CD4-positive, alpha-beta memory T cell (primary cell): ENCODE results near the gene EMC10. TPM values are rescaled to one million over a fixed set of nuclear protein-coding genes. Genes with fewer than 3 reads are reported as not detected.

Source experiments
- CTCF ChIA-PET: fragments of 350-600 bp; sonication (Branson Sonifier 250); formaldehyde crosslinking; loops from one replicate; lab custom pipeline; 2021; ENCODE audit warnings: inconsistent platforms; ENCODE audit not compliant: partially characterized antibody; lab: Charles Lee
- POLR2A ChIA-PET: fragments of 350-600 bp; sonication (Branson Sonifier 250); formaldehyde crosslinking; loops from one replicate; lab custom pipeline; 2021; ENCODE audit not compliant: partially characterized antibody; lab: Charles Lee
- DNase-seq, 5 donors: peaks; one replicate each; pipeline versions ENCODE4 v3.0.0 to v3.0.0-alpha.2; 2020 to 2022; ENCODE audit warnings: mixed read lengths in 1 of 5
- H3K27ac ChIP-seq: one replicate; pipeline ENCODE4 v1.7.0; 2013; ENCODE audit warnings: low read depth, low read length
- H3K27me3 ChIP-seq: 2 replicates; pipeline ENCODE4 v1.7.0; 2013; ENCODE audit warnings: mild to moderate bottlenecking, low read length, moderate library complexity; ENCODE audit not compliant: insufficient read depth
- H3K36me3 ChIP-seq: 2 replicates; pipeline ENCODE4 v1.7.0; 2013; ENCODE audit warnings: mild to moderate bottlenecking, low read length, moderate library complexity; ENCODE audit not compliant: insufficient read depth
- H3K4me1 ChIP-seq: 2 replicates; pipeline ENCODE4 v1.7.0; 2013; ENCODE audit warnings: mild to moderate bottlenecking, low read length, moderate library complexity; ENCODE audit not compliant: insufficient read depth
- H3K4me3 ChIP-seq, 2 donors: one replicate each; pipeline ENCODE4 v1.7.0; 2013; ENCODE audit warnings: low read length in 2 of 2, mild to moderate bottlenecking in 1 of 2
- H3K9me3 ChIP-seq, 2 donors: one replicate each; pipeline ENCODE4 v1.7.0; 2013; ENCODE audit warnings: low read length in 2 of 2, control low read depth in 1 of 2; ENCODE audit not compliant: control insufficient read depth in 1 of 2
- H3K27ac Mint-ChIP-seq, 7 donors: one replicate each; pipeline ENCODE4 v1.8.0; 2020 to 2021; ENCODE audit warnings: mixed read lengths in 7 of 7, mild to moderate bottlenecking in 6 of 7, inconsistent platforms in 3 of 7, moderate library complexity in 3 of 7
- H3K27me3 Mint-ChIP-seq, 2 donors: one replicate each; pipeline ENCODE4 v1.8.0; 2020 to 2021; ENCODE audit warnings: mixed read lengths in 2 of 2
- H3K36me3 Mint-ChIP-seq, 2 donors: one replicate each; pipeline ENCODE4 v1.8.0; 2020 to 2021; ENCODE audit warnings: mixed read lengths in 2 of 2, inconsistent platforms in 1 of 2, mild to moderate bottlenecking in 1 of 2
- H3K4me1 Mint-ChIP-seq, 4 donors: one replicate each; pipeline ENCODE4 v1.8.0; 2020 to 2021; ENCODE audit warnings: mixed read lengths in 4 of 4, mild to moderate bottlenecking in 1 of 4
- H3K4me3 Mint-ChIP-seq, 8 donors: one replicate each; pipeline ENCODE4 v1.8.0; 2020 to 2021; ENCODE audit warnings: mixed read lengths in 8 of 8, mild to moderate bottlenecking in 7 of 8, moderate library complexity in 6 of 8, inconsistent platforms in 3 of 8
- H3K9me3 Mint-ChIP-seq, 8 donors: one replicate each; pipeline ENCODE4 v1.8.0; 2020 to 2021; ENCODE audit warnings: mixed read lengths in 8 of 8, mild to moderate bottlenecking in 5 of 8, inconsistent platforms in 3 of 8, moderate library complexity in 1 of 8
- intact Hi-C: fragments of 100-400 bp; cut with micrococcal nuclease; formaldehyde crosslinking; loops from one replicate; pipeline ENCODE4 v1.15.1; 2023
- polyA plus RNA-seq, 2 donors: library from polyadenylated mRNA; unstranded; fragments of 300-500 nt; fragmentation: Illumina TruSeq; gene quantifications; one replicate each; pipeline ENCODE4 v1.2.3, GENCODE V29; 2021
- total RNA-seq, 2 experiments: library from RNA; stranded (reverse); gene quantifications; one replicate each; pipeline ENCODE4 v1.2.3, GENCODE V29; 2021

The EMC10 gene
- total and polyA plus RNA-seq, 4 experiments from 2014 or later: 7.8 to 92.6 (median 46.9) TPM

DNA sequence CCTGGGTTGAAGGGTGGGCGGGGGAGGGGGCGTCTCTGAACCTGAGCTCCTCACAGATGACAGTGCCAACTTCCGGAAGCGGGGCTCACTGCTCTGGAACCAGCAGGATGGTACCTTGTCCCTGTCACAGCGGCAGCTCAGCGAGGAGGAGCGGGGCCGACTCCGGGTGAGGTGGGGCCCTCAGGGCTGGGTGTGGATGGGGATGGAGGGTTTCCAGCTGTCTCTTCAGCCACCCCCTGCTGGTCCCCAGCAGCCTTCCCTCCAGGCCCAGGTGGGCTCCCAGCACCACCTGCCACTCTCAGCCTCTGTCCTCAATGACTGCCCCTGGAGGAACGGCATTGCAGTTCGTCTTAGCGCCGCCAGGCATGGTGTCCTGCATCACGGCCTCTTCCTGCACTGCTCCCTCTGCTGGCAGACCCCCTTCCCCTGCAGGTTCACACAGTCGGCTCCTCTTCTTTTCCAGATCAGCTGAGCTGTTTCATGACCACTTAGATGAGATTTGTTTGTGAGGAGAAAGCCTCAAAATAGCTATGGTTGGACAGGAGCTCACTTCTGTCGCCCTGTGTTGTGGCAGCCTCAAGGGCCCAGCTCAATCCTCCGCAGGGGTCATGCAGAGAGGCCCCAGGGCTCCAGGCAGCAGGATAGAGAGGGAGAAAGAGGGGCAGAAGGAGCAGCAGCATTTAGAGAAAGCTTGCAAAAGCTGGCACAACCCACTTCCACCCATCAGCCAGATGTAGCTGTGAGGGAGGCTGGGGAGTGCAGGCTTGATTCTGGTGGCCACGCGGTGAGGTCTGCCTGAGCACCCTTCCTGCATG, 2.8 kb downstream of the EMC10 start:
- Histone ChIP-seq H3K9me3 (no peaks in the 10 kb centered on the region), H3K27ac (peak overlapping the region; percentile 3), H3K4me3 (no peak overlapping the region), H3K4me1 (peaks cover 25% of the 10 kb centered on the region), H3K27me3 (no peaks in the 10 kb centered on the region), H3K36me3 (peaks cover 41% of the 10 kb centered on the region)
- Mint-ChIP-seq H3K27me3 (no peaks in the 10 kb centered on the region), H3K36me3 (peaks cover 18 to 44% of the 10 kb centered on the region in 2 donors), H3K4me3 (peak overlapping the region in 7 of 8 donors; percentile 2 to 55 (median 40)), H3K27ac (peak overlapping the region in 3 of 7 donors; percentile 22 to 82 (median 82)), H3K9me3 (peaks cover 0 to 3% (median 0%) of the 10 kb centered on the region in 8 donors), H3K4me1 (peaks cover 15 to 33% (median 24%) of the 10 kb centered on the region in 4 donors)
- ChIA-PET CTCF (interaction anchor here (0.9 to 2.2 kb wide), 5 partner anchors 19 to 125 kb away, joined by 3 to 5 read pairs (median 4); partner anchors contain the start of gene JOSD2), POLR2A (interaction anchor here (1.0 to 1.6 kb wide), 3 partner anchors 24 to 122 kb away, joined by 3 to 5 read pairs (median 5); partner anchors contain the start of gene JOSD2)
- no peak for DNase-seq
- intact Hi-C loops: loop anchor here (5.0 kb wide), 1 partner anchor 122 kb away; no protein-coding TSS in a partner anchor

GRCh38 chr19:50479761-50480251, 3.5 kb downstream of the EMC10 start:
- no peak for DNase-seq
- H3K4me1 Mint-ChIP-seq: peaks cover 15 to 33% (median 24%) of the 10 kb centered on the region in 4 donors
- intact Hi-C loops: loop anchor here (5.0 kb wide), 1 partner anchor 123 kb away; no protein-coding TSS in a partner anchor

DNA sequence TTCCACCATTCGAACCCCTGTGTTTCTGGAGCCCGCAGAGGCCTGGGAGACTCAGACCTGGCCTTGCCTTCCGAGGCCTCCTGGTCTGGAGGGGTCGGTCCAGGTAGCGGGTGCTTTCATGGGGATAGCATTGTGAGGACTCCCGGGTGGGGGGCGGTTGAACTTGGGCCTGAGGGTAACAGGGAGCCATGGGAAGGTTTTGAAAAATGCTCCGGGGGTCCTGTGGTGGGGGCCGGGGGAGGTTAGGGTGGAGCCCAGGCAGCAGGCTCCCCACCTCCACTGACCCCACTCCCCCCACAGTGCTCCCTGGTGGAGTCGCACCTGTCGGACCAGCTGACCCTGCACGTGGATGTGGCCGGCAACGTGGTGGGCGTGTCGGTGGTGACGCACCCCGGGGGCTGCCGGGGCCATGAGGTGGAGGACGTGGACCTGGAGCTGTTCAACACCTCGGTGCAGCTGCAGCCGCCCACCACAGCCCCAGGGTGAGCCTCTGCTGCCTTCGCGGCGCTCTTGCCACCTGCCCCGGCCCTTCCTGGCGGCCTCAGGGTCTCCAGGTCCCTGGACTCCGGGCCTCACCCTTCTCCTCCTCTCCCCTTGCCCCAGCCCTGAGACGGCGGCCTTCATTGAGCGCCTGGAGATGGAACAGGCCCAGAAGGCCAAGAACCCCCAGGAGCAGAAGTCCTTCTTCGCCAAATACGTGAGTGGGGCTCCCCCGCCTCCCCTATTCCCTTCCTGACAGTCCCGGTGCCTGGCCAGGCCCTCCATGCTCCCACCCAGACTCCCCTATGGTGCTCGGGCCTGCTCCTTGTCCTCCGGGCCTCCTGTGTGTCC, 4.2 kb downstream of the EMC10 start:
- H3K9me3 Mint-ChIP-seq: peaks cover 0 to 3% (median 0%) of the 10 kb centered on the region in 8 donors
- no peak overlapping the region for H3K4me3 ChIP-seq
- no peak for DNase-seq
- intact Hi-C loops: no loop called here
- H3K27ac ChIP-seq: no peak overlapping the region
- H3K27ac Mint-ChIP-seq: peak overlapping the region in 2 of 7 donors; percentile 29 to 75
- peaks cover 25% of the 10 kb centered on the region for H3K4me1 ChIP-seq
- H3K4me1 Mint-ChIP-seq: peaks cover 14 to 28% (median 21%) of the 10 kb centered on the region in 4 donors
- H3K36me3 ChIP-seq: peaks cover 41% of the 10 kb centered on the region
- POLR2A ChIA-PET: no interaction called here
- CTCF ChIA-PET: no interaction called here
- no peaks in the 10 kb centered on the region for H3K9me3 ChIP-seq
- H3K27me3 ChIP-seq: no peaks in the 10 kb centered on the region
- H3K36me3 Mint-ChIP-seq: peaks cover 21 to 50% of the 10 kb centered on the region in 2 donors
- peak overlapping the region in 2 of 8 donors; percentile 7 to 29 for H3K4me3 Mint-ChIP-seq
- H3K27me3 Mint-ChIP-seq: no peaks in the 10 kb centered on the region

More at GRCh38 chr19:50479761-50480251, 3.5 kb downstream of the EMC10 start:
- Mint-ChIP-seq H3K4me3 (no peak overlapping the region), H3K27ac (no peak overlapping the region), H3K27me3 (no peaks in the 10 kb centered on the region), H3K9me3 (peaks cover 0 to 3% (median 0%) of the 10 kb centered on the region in 8 donors), H3K36me3 (peaks cover 18 to 45% of the 10 kb centered on the region in 2 donors)
- POLR2A ChIA-PET: interaction anchor here (1.6 kb wide), 1 partner anchor 31 kb away, joined by 5 read pairs; the partner anchor contains the start of gene JOSD2
- peaks cover 25% of the 10 kb centered on the region for H3K4me1 ChIP-seq
- H3K4me3 ChIP-seq: no peak overlapping the region
- peak overlapping the region; percentile 3 for H3K27ac ChIP-seq
- no peaks in the 10 kb centered on the region for H3K27me3 ChIP-seq
- CTCF ChIA-PET: interaction anchor here (0.9 to 2.2 kb wide), 4 partner anchors 19 to 126 kb away, joined by 3 to 5 read pairs (median 4); partner anchors contain the start of gene JOSD2
- H3K36me3 ChIP-seq: peaks cover 41% of the 10 kb centered on the region
- H3K9me3 ChIP-seq: no peaks in the 10 kb centered on the region

DNA sequence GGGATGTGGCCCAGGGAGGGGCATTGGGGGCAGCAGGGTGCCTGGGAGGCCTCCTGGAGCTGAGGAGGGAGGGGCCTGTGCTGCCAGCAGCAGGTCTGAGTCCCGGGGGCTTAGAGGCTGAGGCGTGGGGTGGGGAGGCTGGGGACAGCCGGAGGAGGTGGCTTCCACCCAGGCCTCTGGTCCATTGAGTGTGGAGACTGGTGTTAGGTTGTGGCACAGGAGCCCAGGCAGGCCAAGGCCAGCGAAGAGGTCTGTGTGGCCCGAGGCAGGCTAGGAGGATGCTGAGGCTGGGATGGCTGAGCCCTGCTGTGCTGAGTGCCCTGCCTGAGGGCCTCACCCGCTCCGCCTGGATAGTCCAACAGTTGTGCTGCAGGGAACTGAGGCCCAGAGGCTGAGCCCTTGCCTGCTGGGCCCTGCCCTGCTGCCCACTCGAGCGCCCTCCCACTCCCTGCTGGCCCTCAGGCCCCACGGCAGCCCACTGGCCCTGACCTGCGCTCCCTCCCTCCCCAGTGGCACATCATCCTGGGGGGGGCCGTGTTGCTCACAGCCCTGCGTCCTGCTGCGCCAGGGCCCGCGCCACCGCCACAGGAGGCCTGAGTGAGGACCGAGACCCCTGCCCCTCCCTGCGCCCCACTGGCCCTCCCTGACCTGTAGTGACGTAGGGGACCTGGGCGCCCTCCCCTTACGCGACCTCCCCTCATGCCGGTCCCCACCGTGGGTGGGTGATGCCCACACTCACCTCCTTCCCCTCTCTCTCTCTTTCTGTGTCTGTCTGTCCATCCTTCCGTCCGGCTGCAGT, 5.2 kb downstream of the EMC10 start:
- Mint-ChIP-seq H3K4me3 (no peak overlapping the region), H3K27ac (peak overlapping the region in 2 of 7 donors; percentile 59 to 75), H3K36me3 (peaks cover 24 to 47% of the 10 kb centered on the region in 2 donors), H3K9me3 (peaks cover 0 to 2% (median 0%) of the 10 kb centered on the region in 8 donors), H3K27me3 (no peaks in the 10 kb centered on the region), H3K4me1 (peaks cover 13 to 25% (median 17%) of the 10 kb centered on the region in 4 donors)
- no peaks in the 10 kb centered on the region for H3K9me3 ChIP-seq
- no peak for DNase-seq
- peaks cover 25% of the 10 kb centered on the region for H3K4me1 ChIP-seq
- H3K4me3 ChIP-seq: no peak overlapping the region
- peaks cover 41% of the 10 kb centered on the region for H3K36me3 ChIP-seq
- H3K27me3 ChIP-seq: no peaks in the 10 kb centered on the region
- H3K27ac ChIP-seq: no peak overlapping the region
- ChIA-PET POLR2A (no interaction called here), CTCF (no interaction called here)
- intact Hi-C loops: no loop called here

DNA sequence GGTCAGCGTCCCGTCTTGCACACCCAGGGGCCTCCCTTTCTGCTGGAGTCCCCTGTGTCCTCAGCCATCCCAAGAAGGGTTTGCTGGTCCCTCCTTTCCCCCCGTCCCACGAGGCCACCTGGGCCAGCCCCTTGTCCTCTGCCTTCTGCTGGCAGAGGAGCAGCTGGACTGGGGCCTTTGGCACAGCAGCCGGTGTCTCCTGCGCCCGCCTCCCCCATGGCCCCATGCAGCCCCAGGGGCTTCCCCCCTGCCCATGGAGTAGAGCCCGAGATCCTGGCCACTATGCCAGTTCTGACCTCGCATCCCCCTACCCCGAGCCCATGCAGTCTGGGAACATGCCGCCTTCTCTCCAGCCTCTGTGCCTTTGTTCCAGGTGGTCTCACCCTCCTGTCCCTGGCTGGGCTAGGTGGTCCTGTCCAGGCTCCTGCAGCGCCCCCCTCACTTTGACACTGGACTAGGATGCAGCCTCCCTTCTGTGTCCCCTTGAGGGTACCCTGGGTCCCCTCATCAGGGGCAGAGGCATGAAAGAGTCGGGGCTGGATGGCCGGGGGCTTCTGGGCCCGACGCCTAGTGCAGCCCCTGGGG, 6.1 kb downstream of the EMC10 start:
- no peaks in the 10 kb centered on the region for H3K27me3 ChIP-seq
- DNase-seq: no peak
- H3K27ac ChIP-seq: no peak overlapping the region
- H3K27ac Mint-ChIP-seq: peak overlapping the region in 1 of 7 donors; percentile 27
- H3K4me1 ChIP-seq: peaks cover 18% of the 10 kb centered on the region
- H3K4me1 Mint-ChIP-seq: peaks cover 10 to 21% (median 16%) of the 10 kb centered on the region in 4 donors
- intact Hi-C loops: no loop called here
- ChIA-PET CTCF (no interaction called here), POLR2A (no interaction called here)
- H3K4me3 ChIP-seq: no peak overlapping the region
- H3K9me3 Mint-ChIP-seq: peaks cover 0 to 2% (median 0%) of the 10 kb centered on the region in 8 donors
- peaks cover 41% of the 10 kb centered on the region for H3K36me3 ChIP-seq
- no peaks in the 10 kb centered on the region for H3K9me3 ChIP-seq
- H3K27me3 Mint-ChIP-seq: no peaks in the 10 kb centered on the region
- H3K36me3 Mint-ChIP-seq: peaks cover 23 to 45% of the 10 kb centered on the region in 2 donors
- H3K4me3 Mint-ChIP-seq: no peak overlapping the region

DNA sequence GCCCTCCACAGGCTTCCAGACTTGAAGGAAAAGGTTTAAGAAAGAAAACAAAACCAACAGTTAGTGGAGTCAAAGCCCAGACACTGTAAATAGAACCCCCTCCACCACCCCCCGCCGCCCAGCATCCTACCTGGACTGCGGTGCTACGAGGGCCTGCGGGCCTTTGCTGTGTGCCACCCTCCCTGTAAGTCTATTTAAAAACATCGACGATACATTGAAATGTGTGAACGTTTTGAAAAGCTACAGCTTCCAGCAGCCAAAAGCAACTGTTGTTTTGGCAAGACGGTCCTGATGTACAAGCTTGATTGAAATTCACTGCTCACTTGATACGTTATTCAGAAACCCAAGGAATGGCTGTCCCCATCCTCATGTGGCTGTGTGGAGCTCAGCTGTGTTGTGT, 6.6 kb downstream of the EMC10 start:
- no peak for DNase-seq
- Mint-ChIP-seq H3K4me1 (peaks cover 5 to 18% (median 12%) of the 10 kb centered on the region in 4 donors), H3K27me3 (no peaks in the 10 kb centered on the region), H3K36me3 (peaks cover 19 to 39% of the 10 kb centered on the region in 2 donors), H3K4me3 (no peak overlapping the region), H3K27ac (peak overlapping the region in 1 of 7 donors; percentile 65), H3K9me3 (peaks cover 0 to 2% (median 0%) of the 10 kb centered on the region in 8 donors)
- Histone ChIP-seq H3K36me3 (peaks cover 40% of the 10 kb centered on the region), H3K4me1 (peaks cover 13% of the 10 kb centered on the region), H3K27ac (no peak overlapping the region), H3K4me3 (no peak overlapping the region), H3K9me3 (no peaks in the 10 kb centered on the region), H3K27me3 (no peaks in the 10 kb centered on the region)
- POLR2A ChIA-PET: interaction anchor here (1.0 kb wide), 1 partner anchor 28 kb away, joined by 3 read pairs; the partner anchor contains the start of gene JOSD2
- intact Hi-C loops: no loop called here
- CTCF ChIA-PET: no interaction called here
